GM18526 (cell line): Measurements from ENCODE around the gene TOR4A.

Source experiments
- POLR2A ChIP-seq: IDR thresholded peaks from 3 replicates; pipeline ENCODE4 v1.6.1; 2011; ENCODE audit not compliant: insufficient read length; ENCODE audit errors: extremely low read depth

The TOR4A gene

GRCh38 chr9:137256856-137257255 lies 20.7 kb upstream of the TOR4A start:
- no peak for TF ChIP-seq POLR2A

DNA sequence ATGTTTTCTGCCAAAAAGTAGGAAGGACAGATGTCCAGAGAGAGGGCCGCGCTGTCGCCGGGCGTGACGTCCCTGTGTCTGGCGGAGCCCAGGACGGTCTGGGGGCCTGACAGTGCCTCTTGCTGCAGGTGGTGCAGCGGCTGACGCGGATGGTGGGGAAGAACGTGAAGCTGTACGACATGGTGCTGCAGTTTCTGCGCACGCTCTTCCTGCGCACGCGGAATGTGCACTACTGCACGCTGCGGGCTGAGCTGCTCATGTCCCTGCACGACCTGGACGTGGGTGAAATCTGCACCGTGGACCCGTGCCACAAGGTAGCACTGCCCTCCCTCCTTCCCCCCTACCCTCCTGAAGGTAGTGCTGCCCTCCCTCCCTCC lies 14.6 kb upstream of the TOR4A start:
- no peak for TF ChIP-seq POLR2A

DNA sequence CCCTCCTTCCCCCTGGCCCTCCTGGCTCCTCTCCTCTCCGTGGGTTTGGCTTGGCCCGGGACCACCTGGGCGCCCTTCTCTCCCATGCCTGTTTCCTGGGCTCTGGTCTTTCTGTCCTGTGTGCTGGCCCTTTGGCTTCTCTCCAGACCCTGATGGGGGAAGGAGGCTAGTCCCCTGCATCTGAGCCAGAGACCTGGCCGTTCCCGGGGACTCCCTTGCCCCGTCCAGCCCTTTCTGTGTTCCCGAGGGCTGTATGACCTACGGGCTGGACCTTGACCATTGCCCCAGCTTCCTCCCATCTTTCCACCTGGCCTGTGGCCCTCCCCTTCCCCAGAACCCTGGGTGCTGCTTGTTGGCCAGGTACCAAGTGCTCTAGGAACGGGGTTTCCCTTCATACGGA lies 14.0 kb upstream of the TOR4A start:
- no peak for TF ChIP-seq POLR2A

DNA sequence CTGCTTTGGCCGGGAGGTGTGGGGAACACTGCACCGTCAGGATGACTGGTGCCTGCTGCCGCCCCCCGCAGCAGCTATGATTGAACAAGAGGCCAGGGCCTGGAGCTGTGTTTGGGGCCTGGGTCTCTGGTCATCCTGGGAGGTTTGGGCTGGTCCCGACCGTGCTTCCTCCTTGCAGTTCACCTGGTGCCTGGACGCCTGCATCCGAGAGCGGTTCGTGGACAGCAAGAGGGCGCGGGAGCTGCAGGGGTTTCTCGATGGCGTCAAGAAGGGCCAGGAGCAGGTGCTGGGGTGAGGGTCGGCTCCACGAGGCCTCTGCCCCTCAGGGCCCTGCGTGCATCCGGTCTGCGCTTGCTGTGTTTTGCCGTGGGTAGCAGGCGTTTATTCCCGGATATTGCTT lies 13.5 kb upstream of the TOR4A start:
- no peak for TF ChIP-seq POLR2A

- TF ChIP-seq POLR2A: no peak
Observed at GRCh38 chr9:137265496-137266161, 11.9 kb upstream of the TOR4A start.

GRCh38 chr9:137266162-137266527 lies 11.4 kb upstream of the TOR4A start:
- TF ChIP-seq POLR2A: no peak

DNA sequence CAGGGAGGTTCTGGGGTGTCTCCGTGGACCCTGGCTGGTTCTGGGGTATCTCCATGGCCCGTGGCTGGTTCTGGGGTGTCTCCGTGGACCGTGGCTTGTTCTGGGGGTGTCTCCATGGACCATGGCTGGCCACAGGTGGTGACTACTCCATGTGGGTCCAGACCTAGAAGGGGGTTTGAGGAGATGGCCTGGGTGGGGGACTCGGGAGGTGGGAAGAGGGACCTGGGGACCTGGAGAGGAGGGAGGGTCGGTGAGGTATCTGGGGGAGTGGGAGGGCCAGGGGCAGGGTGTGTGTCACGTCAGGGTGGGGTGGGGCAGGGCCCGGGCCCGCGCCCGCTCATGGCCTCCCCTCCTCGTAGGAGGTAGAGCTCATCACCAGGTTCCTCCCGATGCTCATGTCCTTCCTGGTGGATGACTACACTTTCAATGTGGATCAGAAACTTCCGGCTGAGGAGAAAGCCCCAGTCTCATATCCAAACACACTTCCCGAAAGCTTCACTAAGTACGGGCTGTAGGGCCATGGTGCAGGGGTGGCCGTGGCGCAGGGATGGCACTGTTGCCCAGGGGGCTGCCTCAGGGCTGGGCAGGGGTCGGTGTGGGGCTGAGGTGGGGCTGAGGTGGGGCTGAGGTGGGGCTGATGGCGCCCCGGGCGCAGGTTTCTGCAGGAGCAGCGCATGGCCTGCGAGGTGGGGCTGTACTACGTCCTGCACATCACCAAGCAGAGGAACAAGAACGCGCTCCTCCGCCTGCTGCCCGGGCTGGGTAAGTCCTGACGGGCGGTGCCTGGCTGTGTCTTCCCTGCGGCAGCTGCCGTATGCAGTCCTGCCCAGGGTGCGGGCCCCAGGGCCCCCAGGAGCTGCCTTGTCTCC lies 10.7 kb upstream of the TOR4A start:
- no peak for TF ChIP-seq POLR2A

- TF ChIP-seq POLR2A: no peak
Observed at GRCh38 chr9:137267933-137268355, 9.6 kb upstream of the TOR4A start.

DNA sequence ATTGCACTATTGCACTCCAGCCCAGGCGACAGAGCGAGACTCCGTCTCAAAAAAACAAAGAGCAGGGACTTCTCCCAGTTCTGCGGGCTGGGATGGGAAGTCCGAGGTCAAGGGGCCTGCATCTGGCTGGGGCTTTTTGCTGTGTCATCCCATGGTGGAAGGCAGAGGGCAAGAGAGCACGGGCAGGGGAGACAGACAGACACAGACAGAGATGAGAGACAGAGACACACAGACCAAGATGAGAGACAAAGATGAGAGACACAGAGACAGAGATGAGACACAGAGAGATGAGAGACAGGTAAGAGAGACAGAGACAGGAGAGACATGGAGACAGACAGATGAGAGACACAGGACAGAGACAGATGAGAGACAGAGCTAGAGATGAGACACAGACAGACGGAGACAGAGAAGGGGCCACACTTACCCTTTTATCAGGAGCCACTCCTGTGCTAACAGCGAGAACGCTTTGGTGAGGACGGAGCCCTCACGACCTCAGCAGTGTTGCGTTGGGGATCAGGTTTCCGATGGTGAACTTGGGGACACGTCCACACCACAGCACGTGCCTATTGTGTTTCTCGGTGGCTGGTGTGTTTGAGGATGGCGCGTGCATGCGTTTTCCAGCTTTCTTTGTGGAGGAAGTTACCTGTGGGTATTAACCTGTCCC lies 8.9 kb upstream of the TOR4A start:
- no peak for TF ChIP-seq POLR2A

- no peak for TF ChIP-seq POLR2A
Observed at GRCh38 chr9:137269231-137269772, 8.2 kb upstream of the TOR4A start.

DNA sequence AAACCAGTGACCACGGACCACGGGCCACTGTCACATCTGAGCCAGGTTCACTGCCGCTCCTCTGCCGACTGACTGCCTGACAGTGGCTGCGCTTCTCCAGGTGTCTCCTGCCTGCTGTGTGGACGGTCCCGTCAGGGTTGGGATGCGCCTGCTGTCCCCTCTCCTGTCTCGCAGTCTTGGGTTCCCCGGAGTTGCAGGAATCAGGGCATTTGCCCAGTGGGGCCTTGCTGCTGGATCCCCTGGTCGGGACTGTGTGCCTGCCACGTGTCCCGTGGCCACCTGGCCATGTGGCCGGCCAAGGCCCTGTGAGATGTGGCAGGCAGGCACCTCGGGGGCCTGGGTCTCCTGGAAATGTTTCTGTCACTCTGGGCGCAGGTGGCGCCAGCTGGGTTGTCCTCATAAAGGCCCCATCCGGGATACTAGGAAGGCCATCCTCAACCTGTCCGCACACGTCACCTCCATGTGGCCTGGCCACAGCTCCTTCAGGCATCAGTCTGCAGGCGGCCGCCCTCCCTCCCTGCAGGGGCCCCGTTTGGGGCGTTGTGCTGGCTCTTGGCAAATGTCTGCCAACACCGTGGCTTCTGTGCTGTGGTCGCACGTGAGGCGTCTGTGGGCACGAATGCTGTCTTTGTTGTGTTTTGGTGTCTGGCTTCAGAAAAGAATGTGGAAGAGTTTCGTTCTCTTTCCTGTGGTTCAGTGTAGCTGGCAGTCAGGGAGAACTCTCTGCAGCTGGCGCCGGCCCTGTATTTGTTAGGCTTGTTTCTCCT lies 6.4 kb upstream of the TOR4A start:
- no peak for TF ChIP-seq POLR2A

DNA sequence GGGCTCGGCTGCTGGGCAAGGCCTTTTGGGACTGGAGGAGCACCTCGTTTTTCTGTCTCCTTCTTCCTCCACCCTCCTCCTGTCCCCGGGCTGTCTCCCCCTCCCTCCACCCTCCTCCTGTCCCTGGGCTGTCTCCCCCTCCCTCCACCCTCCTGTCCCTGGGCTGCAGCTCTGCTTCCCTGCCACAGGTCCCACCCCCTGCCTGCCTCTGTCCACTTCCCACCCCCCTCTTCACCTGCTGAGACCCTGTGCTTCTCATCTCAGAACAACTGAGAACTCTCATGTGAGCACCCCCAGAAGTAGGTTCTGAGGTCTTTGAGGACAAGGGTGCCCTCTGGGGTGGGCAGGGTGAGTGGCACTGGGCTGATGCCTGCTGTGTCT lies 5.8 kb upstream of the TOR4A start:
- no peak for TF ChIP-seq POLR2A

DNA sequence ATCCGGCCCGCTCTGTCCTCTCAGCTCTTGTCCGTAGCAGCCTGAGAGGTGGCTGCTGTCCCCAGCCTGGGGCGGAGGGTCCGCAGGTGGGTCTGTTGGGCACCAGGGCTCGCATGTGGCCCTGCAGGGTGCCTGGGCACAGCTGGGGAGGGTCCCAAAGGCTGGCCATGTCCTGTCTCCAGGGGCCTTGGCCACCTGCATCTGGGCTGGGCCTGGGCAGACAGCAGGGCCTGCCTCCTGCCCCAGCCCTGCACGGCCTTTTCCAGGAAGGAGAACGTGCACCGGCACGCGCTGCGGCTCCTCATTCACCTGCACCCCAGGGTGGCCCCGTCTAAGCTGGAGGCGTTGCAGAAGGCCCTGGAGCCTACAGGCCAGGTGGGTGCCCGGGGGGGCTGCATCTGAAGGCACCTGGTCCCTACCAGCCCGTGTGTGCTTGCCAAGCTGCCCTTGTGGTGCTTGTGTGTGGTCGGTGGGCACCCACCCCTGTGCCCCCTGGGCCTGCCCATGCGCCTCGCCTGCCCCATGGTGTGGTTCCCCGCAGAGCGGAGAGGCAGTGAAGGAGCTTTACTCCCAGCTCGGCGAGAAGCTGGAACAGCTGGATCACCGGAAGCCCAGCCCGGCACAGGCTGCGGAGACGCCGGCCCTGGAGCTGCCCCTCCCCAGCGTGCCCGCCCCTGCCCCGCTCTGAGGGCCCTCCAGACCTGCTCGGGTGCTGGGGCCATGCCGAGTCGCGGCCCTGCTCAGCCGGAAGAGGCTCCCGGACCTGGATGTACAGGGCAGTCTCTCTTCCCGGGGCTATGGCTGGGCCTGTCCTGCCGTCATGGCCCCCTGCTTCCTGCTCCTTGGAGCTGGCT lies 5.1 kb upstream of the TOR4A start:
- TF ChIP-seq POLR2A: no peak

- TF ChIP-seq POLR2A: no peak
Observed at GRCh38 chr9:137273095-137273490, 4.4 kb upstream of the TOR4A start.
